Stimulated activated CD8-positive, alpha-beta memory T cell treated with anti-CD3 and anti-CD28 coated beads, Interleukin-12 subunit alpha, Interleukin-12 subunit beta, amount 100 ng/mL, for 4 hours (primary cell): ENCODE results near the gene CCNK.

Experiments used
- DNase-seq: peaks from one replicate; pipeline ENCODE4 v3.0.0-alpha.2; 2020; ENCODE audit warnings: low read depth

The CCNK gene

GRCh38 chr14:99519931-99520421 is 38.8 kb downstream of the CCNK start:
- DNase-seq = no peak

GRCh38 chr14:99520571-99521081 is 39.4 kb downstream of the CCNK start:
- DNase-seq = no peak

GRCh38 chr14:99521176-99522024 is 40.2 kb downstream of the CCNK start:
- DNase-seq = no peak

GRCh38 chr14:99522025-99522401 is 40.8 kb downstream of the CCNK start:
- no peak for DNase-seq

- DNase-seq = no peak
Measured at GRCh38 chr14:99522457-99522891, 41.3 kb downstream of the CCNK start.

GRCh38 chr14:99522934-99523703 is 41.9 kb downstream of the CCNK start:
- no peak for DNase-seq

GRCh38 chr14:99523704-99524055 is 42.5 kb downstream of the CCNK start:
- DNase-seq = no peak

- DNase-seq = no peak
Measured at GRCh38 chr14:99524091-99524661, 43.0 kb downstream of the CCNK start.

- DNase-seq = no peak
Measured at GRCh38 chr14:99524804-99525698, 43.8 kb downstream of the CCNK start.

- DNase-seq = no peak
Measured at GRCh38 chr14:99525699-99526080, 44.5 kb downstream of the CCNK start.

GRCh38 chr14:99527026-99527425 is 45.8 kb downstream of the CCNK start:
- no peak for DNase-seq

GRCh38 chr14:99527427-99528076 is 46.3 kb downstream of the CCNK start:
- no peak for DNase-seq

GRCh38 chr14:99529899-99530298 is 48.7 kb downstream of the CCNK start:
- DNase-seq = no peak

GRCh38 chr14:99530407-99531155 is 49.4 kb downstream of the CCNK start:
- DNase-seq = no peak

GRCh38 chr14:99531251-99532096 is 50.3 kb downstream of the CCNK start:
- DNase-seq = no peak

GRCh38 chr14:99532310-99532709 is 51.1 kb downstream of the CCNK start:
- no peak for DNase-seq

GRCh38 chr14:99534333-99534732 is 53.1 kb downstream of the CCNK start:
- no peak for DNase-seq

GRCh38 chr14:99534863-99535262 is 53.7 kb downstream of the CCNK start:
- no peak for DNase-seq

- DNase-seq = no peak
Measured at GRCh38 chr14:99535448-99535847, 54.2 kb downstream of the CCNK start.
